C4-2B (cell line): Measurements from ENCODE around the gene HOXB8.

Experiments
- CTCF ChIP-seq: fragments of 450-650 bp; conservative IDR thresholded peaks from 2 replicates; pipeline ENCODE4 v1.5.1; 2017; ENCODE audit warnings: mild to moderate bottlenecking
- ZFX ChIP-seq: fragments of 450-650 bp; IDR thresholded peaks from 2 replicates; pipeline ENCODE4 v1.6.1; 2017

GRCh38 chr17:48565022-48565554, 50.0 kb downstream of the HOXB8 start:
- no peak for TF ChIP-seq CTCF
- no peak for TF ChIP-seq ZFX
